Measurements from ENCODE around the gene POLR2C. TPM values are rescaled to one million over a fixed set of nuclear protein-coding genes. Genes with fewer than 3 reads are reported as not detected.

Gene POLR2C
- 102 to 170 TPM (median 106 TPM) in 5 replicates for total RNA-seq (2022; extraction: Qiagen RNA extraction; ENCODE audit: low read depth)

DNA sequence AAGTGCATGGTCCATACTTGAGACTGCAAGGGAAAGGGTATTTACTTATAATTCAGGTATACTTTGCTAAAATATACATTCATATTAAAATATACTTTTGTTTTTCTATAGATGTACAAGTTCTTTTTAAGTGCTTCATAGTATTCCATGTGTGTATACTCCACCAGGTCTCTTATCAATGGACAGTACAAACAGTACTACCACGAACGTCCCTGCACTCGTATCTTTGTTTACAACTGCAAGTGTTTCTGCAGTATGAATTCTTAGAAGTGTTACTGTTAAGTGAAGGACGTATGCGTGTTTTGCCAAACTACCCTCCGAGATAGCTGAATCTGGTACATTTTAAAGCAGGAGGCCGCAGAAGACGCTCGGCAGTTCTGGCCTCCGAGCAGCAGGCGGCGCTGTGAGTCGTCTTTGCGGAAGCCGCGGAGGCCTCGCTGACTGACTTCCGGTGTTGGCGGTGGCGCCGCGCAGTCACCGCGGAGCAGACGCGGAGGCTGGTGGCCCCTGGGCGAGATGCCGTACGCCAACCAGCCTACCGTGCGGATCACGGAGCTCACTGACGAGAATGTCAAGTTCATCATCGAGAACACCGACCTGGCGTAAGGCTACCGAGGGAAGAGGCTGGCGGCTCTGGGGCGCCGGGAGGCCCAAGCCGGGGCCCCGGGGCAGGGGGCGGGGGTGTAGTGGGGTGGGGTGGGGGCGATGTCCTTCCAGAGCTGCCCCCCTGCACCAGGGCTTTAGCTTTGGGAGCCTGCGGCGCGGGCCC, at the start of gene POLR2C:
TSS of gene POLR2C (plus strand) at position 471 of the 769 bp plus-strand sequence. CDS start at position 517, 46 bp downstream.

DNA sequence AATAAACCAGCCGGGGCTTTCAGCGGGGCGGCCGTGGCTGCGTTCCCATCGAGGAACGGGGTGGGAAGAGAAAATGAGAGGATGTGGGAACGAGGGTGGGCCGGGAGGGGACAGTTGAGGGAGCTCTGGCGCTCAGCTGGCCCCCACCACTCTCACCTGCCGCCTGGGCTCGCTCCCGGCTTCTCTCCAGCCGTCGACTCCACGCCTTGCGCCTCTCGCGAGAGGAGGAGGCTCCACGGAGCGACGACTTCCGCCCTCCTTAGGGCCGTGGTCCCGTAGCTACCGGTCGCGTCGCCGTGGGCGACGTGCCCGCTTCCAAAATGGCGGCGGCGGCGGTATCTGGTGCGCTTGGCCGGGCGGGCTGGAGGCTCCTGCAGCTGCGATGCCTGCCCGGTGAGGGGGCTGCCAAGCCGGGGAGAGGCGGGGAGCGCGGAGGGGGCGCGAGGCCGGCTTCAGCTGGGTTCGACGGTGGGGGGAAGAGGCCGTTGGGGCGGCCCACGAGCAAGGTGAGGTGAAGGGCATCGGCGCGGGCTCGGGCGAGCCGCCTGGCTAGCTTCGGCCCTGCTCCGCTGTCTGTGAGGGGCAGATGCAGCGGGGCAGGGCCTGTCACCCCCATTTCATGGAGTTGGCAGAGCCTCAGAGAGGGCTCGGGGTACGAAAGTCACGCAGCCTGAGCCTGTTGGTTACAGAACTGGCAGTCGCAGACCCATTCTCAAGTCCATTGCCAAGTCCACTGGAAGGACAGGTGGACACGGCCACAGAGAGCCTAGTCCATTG, 15.1 kb upstream of the POLR2C start, which contains the start of the genes CIAPIN1 and COQ9:
TSS of gene CIAPIN1 (minus strand) at position 200 of the 777 bp plus-strand sequence. CDS start 6,457 bp downstream, outside the sequence.
TSS of gene COQ9 (plus strand) at position 294 of the 777 bp plus-strand sequence. CDS start at position 321, 27 bp downstream.

DNA sequence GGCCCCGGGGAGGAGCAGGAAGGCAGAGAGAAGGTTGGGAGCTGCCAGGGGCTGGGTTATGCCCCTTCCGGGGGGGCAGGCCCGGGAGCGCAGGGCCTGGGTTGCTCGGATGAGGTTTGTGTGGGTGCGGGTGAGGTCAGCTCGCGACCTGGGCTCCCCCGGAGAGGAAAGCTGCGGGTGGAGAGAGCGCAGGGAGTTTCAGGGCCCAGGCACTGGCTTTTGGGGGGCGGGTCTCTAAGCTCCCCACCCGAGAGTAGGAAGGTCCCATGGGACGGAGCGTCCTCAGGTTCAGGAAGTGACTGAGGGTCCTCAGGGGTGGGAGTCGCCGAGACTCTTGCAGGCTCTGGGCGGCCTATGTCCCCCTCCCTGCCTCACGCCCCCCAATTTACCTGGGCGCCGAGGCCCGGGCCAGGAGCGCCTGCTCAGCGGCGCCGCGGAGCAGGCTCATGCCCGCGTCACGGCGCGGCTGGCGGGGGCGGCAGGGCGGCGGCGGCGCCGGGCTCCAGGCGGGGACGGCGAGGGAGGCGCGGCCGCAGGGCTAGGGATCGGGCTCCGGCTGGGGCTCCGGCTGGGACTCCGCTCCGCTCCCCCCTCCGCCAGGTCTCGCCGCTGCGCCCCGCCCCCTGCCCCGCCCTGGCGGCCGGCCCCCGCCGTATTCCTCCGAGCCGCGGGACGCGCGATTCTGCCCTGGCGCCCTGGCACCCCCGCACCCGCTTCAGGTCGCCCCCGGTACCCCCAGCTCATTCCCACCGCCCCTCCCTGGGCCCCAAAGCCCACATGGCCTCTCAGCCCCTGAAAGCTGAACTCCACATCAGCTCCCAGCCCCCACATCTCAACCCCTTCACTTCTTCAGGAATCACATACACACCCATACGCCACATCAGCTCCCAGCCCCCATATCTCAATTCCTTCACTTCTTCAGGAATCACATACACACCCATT, 23.7 kb downstream of the POLR2C start, which contains the start of gene DOK4:
TSS of gene DOK4 (minus strand) at position 578 of the 942 bp plus-strand sequence. CDS start 6,986 bp downstream, outside the sequence.

Other genes starting within 250 kb of the POLR2C start
- gene ARL2BP, start 217.4 kb upstream of the POLR2C start, total RNA-seq (2022; extraction: Qiagen RNA extraction; ENCODE audit: low read depth) = 60.5 to 73.7 TPM (median 72.9 TPM) in 5 replicates
- 1.3 to 1.6 TPM (median 1.3 TPM) in 5 replicates for gene PLLP, start 178.0 kb upstream of the POLR2C start, total RNA-seq (2022; extraction: Qiagen RNA extraction; ENCODE audit: low read depth)
- 0.06 to 0.08 TPM (median 0.06 TPM) in 3 of 5 replicates, not detected in the others for gene CCL22, start 103.9 kb upstream of the POLR2C start, total RNA-seq (2022; extraction: Qiagen RNA extraction; ENCODE audit: low read depth)
- 0.07 to 0.28 TPM (median 0.11 TPM) in 5 replicates for gene CX3CL1, start 90.2 kb upstream of the POLR2C start, total RNA-seq (2022; extraction: Qiagen RNA extraction; ENCODE audit: low read depth)
- gene CCL17, start 57.9 kb upstream of the POLR2C start, total RNA-seq (2022; extraction: Qiagen RNA extraction; ENCODE audit: low read depth) = not detected in 5 replicates
- 72.0 to 86.3 TPM (median 75.6 TPM) in 5 replicates for gene CIAPIN1, start 15.3 kb upstream of the POLR2C start, total RNA-seq (2022; extraction: Qiagen RNA extraction; ENCODE audit: low read depth)
- gene COQ9, start 15.2 kb upstream of the POLR2C start, total RNA-seq (2022; extraction: Qiagen RNA extraction; ENCODE audit: low read depth) = 40.0 to 55.2 TPM (median 50.3 TPM) in 5 replicates
- gene DOK4, start 23.8 kb downstream of the POLR2C start, total RNA-seq (2022; extraction: Qiagen RNA extraction; ENCODE audit: low read depth) = 31.8 to 52.7 TPM (median 38.6 TPM) in 5 replicates
- 6.3 to 9.4 TPM (median 8.8 TPM) in 5 replicates for gene CCDC102A, start 73.9 kb downstream of the POLR2C start, total RNA-seq (2022; extraction: Qiagen RNA extraction; ENCODE audit: low read depth)
- gene ADGRG5, start 80.0 kb downstream of the POLR2C start, total RNA-seq (2022; extraction: Qiagen RNA extraction; ENCODE audit: low read depth) = 0.03 TPM in 2 of 5 replicates, not detected in the others
- gene ADGRG1, start 166.0 kb downstream of the POLR2C start, total RNA-seq (2022; extraction: Qiagen RNA extraction; ENCODE audit: low read depth) = 155 to 254 TPM (median 183 TPM) in 5 replicates
- gene ADGRG3, start 205.6 kb downstream of the POLR2C start, total RNA-seq (2022; extraction: Qiagen RNA extraction; ENCODE audit: low read depth) = 0.16 to 0.79 TPM (median 0.62 TPM) in 5 replicates
- 0.10 TPM in 1 of 5 replicates, not detected in the others for gene DRC7, start 232.1 kb downstream of the POLR2C start, total RNA-seq (2022; extraction: Qiagen RNA extraction; ENCODE audit: low read depth)

Measured in A549 treated with RU486 at 1 μM for 4 hours (cell line).